Breast epithelium (tissue), 4 donors: Measurements from ENCODE around the gene ANKRD52. TPM values are rescaled to one million over a fixed set of nuclear protein-coding genes. Genes with fewer than 3 reads are reported as not detected.

ENCODE experiments used
- DNase-seq, 2 donors: peaks; one replicate each; pipeline ENCODE4 v3.0.0-alpha.2; 2019; ENCODE audit warnings: low spot score in 2 of 2
- H3K27ac ChIP-seq, 2 donors: fragments of 200-600 bp; sonication (generic) in 1 of 2; one replicate each; pipeline ENCODE4 v1.5.1; 2016 to 2019; ENCODE audit warnings: mild to moderate bottlenecking in 1 of 2
- H3K27me3 ChIP-seq, 2 donors: fragments of 200-600 bp; sonication (generic) in 1 of 2; one replicate each; pipeline versions ENCODE4 v1.5.1 to v1.6.0; 2017 to 2019; ENCODE audit warnings: control low read depth in 1 of 2, mild to moderate bottlenecking in 1 of 2
- H3K36me3 ChIP-seq: fragments of 200-600 bp; one replicate; pipeline ENCODE4 v1.5.1; 2019
- H3K4me1 ChIP-seq, 2 donors: fragments of 200-600 bp; sonication (generic); one replicate each; pipeline ENCODE4 v1.5.1; 2016 to 2019; ENCODE audit warnings: control low read depth in 1 of 2
- H3K4me3 ChIP-seq, 3 donors: fragments of 200-600 bp; sonication (generic); 1 replicate in 2 of 3; 2 replicates in 1 of 3; pipeline ENCODE4 v1.5.1; 2016 to 2019; ENCODE audit warnings: mild to moderate bottlenecking in 3 of 3, moderate library complexity in 2 of 3
- H3K9me3 ChIP-seq, 2 donors: fragments of 200-600 bp; sonication (generic) in 1 of 2; one replicate each; pipeline ENCODE4 v1.5.1; 2016 to 2019; ENCODE audit warnings: control low read depth in 1 of 2
- CTCF ChIP-seq, 3 donors: fragments of 450-650 bp; IDR thresholded peaks; one replicate each; pipeline ENCODE4 v1.5.1; 2016 to 2017; ENCODE audit warnings: antibody characterized with exemption in 3 of 3, mild to moderate bottlenecking in 3 of 3, moderate library complexity in 3 of 3
- POLR2A ChIP-seq: fragments of 450-650 bp; IDR thresholded peaks from one replicate; pipeline ENCODE4 v1.6.1; 2016; ENCODE audit warnings: antibody characterized with exemption, mild to moderate bottlenecking, moderate library complexity
- POLR2AphosphoS5 ChIP-seq, 3 donors: sonication (generic); formaldehyde crosslinking; IDR thresholded peaks; one replicate each; pipeline ENCODE4 v1.6.1; 2017; ENCODE audit warnings: antibody characterized with exemption in 3 of 3
- intact Hi-C: fragments of 100-400 bp; cut with DNase I; formaldehyde crosslinking; loops from one replicate; pipeline ENCODE4 v1.15.1; 2023; ENCODE audit warnings: low total_unique reads
- total RNA-seq, 3 donors: library from RNA; depleted of rRNA; stranded (reverse); fragments of >200 nt; gene quantifications; one replicate each; pipeline ENCODE4 v1.1.0, GENCODE V29; 2016

The ANKRD52 gene
- total RNA-seq, 3 donors from 2014 or later, result 12.8 to 18.4 (median 14.9) TPM

GRCh38 chr12:56248711-56249110 lies 9.5 kb downstream of the ANKRD52 start:
- DNase-seq, result no peak
- intact Hi-C loops, result no loop called here
- Histone ChIP-seq H3K27ac (no peak overlapping the region), H3K9me3 (no peaks in the 10 kb centered on the region), H3K27me3 (no peaks in the 10 kb centered on the region), H3K4me1 (no peaks in the 10 kb centered on the region), H3K4me3 (no peak overlapping the region), H3K36me3 (peaks cover 32% of the 10 kb centered on the region)
- TF ChIP-seq POLR2A (no peak), POLR2AphosphoS5 (IDR thresholded peaks at IDR 0.05) (no peak), CTCF (IDR thresholded peaks at IDR 0.05) (no peak)

GRCh38 chr12:56247923-56248322 lies 10.3 kb downstream of the ANKRD52 start:
- Histone ChIP-seq H3K4me1 (no peaks in the 10 kb centered on the region), H3K4me3 (no peak overlapping the region), H3K27me3 (no peaks in the 10 kb centered on the region), H3K9me3 (no peaks in the 10 kb centered on the region), H3K36me3 (peaks cover 34% of the 10 kb centered on the region), H3K27ac (no peak overlapping the region)
- intact Hi-C loops, result no loop called here
- DNase-seq, result no peak
- TF ChIP-seq CTCF (IDR thresholded peaks at IDR 0.05) (no peak), POLR2A (no peak), POLR2AphosphoS5 (IDR thresholded peaks at IDR 0.05) (no peak)

- intact Hi-C loops, result no loop called here
- Histone ChIP-seq H3K4me1 (no peaks in the 10 kb centered on the region), H3K4me3 (no peak overlapping the region), H3K27ac (no peak overlapping the region), H3K36me3 (peaks cover 23% of the 10 kb centered on the region), H3K27me3 (no peaks in the 10 kb centered on the region), H3K9me3 (no peaks in the 10 kb centered on the region)
- no peak for DNase-seq
- TF ChIP-seq CTCF (IDR thresholded peaks at IDR 0.05) (no peak), POLR2A (no peak), POLR2AphosphoS5 (IDR thresholded peaks at IDR 0.05) (no peak)
These were observed 13.7 kb downstream of the ANKRD52 start for GRCh38 chr12:56244494-56244893.

- no peak overlapping the region for H3K27ac ChIP-seq
These were observed 14.4 kb downstream of the ANKRD52 start for GRCh38 chr12:56243731-56244181.

GRCh38 chr12:56242986-56243385 lies 15.2 kb downstream of the ANKRD52 start:
- intact Hi-C loops, result no loop called here
- no peak overlapping the region for H3K4me3 ChIP-seq
- H3K27me3 ChIP-seq, result no peaks in the 10 kb centered on the region
- no peaks in the 10 kb centered on the region for H3K9me3 ChIP-seq
- no peaks in the 10 kb centered on the region for H3K4me1 ChIP-seq
- DNase-seq, result no peak
- H3K36me3 ChIP-seq, result peaks cover 23% of the 10 kb centered on the region
- TF ChIP-seq POLR2A (no peak), POLR2AphosphoS5 (IDR thresholded peaks at IDR 0.05) (no peak), CTCF (IDR thresholded peaks at IDR 0.05) (no peak)
- no peak overlapping the region for H3K27ac ChIP-seq

More at GRCh38 chr12:56243731-56244181, 14.4 kb downstream of the ANKRD52 start:
- H3K9me3 ChIP-seq, result no peaks in the 10 kb centered on the region
- H3K36me3 ChIP-seq, result peaks cover 23% of the 10 kb centered on the region
- intact Hi-C loops, result no loop called here
- no peaks in the 10 kb centered on the region for H3K27me3 ChIP-seq
- H3K4me3 ChIP-seq, result no peak overlapping the region
- TF ChIP-seq CTCF (IDR thresholded peaks at IDR 0.05) (no peak), POLR2AphosphoS5 (IDR thresholded peaks at IDR 0.05) (no peak), POLR2A (no peak)
- no peak for DNase-seq
- no peaks in the 10 kb centered on the region for H3K4me1 ChIP-seq
